Measurements from ENCODE around the gene CYSLTR1.
"Not testable (repeated sequence)": the region's sequence is repeated elsewhere in the genome, so short reads cannot be mapped to it uniquely, and the experiment has no call there.

The CYSLTR1 gene

GRCh38 chrX:78327370-78328086, at the start of gene CYSLTR1:
TSS of gene CYSLTR1 (minus strand) at chrX:78327611. CDS start at chrX:78273746, 53,865 bp downstream.
- peak in 1 of 2 donors; percentile 13 for ATAC-seq

GRCh38 chrX:78377186-78377585, 49.8 kb upstream of the CYSLTR1 start:
- peak; percentile 69 to 77 for ATAC-seq

GRCh38 chrX:78375894-78376293, 48.5 kb upstream of the CYSLTR1 start:
- ATAC-seq = peak; percentile 90 to 93

GRCh38 chrX:78366576-78366975, 39.2 kb upstream of the CYSLTR1 start:
- no peak for ATAC-seq

- no peak for ATAC-seq
These were observed 30.1 kb upstream of the CYSLTR1 start for GRCh38 chrX:78357342-78358055.

GRCh38 chrX:78333521-78333920, 6.1 kb upstream of the CYSLTR1 start:
- peak; percentile 48 to 68 for ATAC-seq

GRCh38 chrX:78331708-78332107, 4.3 kb upstream of the CYSLTR1 start:
- no peak for ATAC-seq

- peak in 1 of 2 donors; percentile 32 for ATAC-seq
These were observed 3.1 kb upstream of the CYSLTR1 start for GRCh38 chrX:78330540-78330939.

- no peak for ATAC-seq
These were observed 2.7 kb upstream of the CYSLTR1 start for GRCh38 chrX:78330068-78330467.

- ATAC-seq = peak in 1 of 2 donors; percentile 22
These were observed 2.1 kb upstream of the CYSLTR1 start for GRCh38 chrX:78329486-78329885.

GRCh38 chrX:78326401-78326800, 1.0 kb downstream of the CYSLTR1 start:
- ATAC-seq = no peak

- ATAC-seq = peak in 1 of 2 donors; percentile 27
These were observed 4.5 kb downstream of the CYSLTR1 start for GRCh38 chrX:78322863-78323262.

- ATAC-seq = no peak
These were observed 5.6 kb downstream of the CYSLTR1 start for GRCh38 chrX:78321809-78322208.

GRCh38 chrX:78316265-78316664, 11.1 kb downstream of the CYSLTR1 start:
- ATAC-seq = no peak

GRCh38 chrX:78315745-78316144, 11.7 kb downstream of the CYSLTR1 start:
- no peak for ATAC-seq

- peak; percentile 78 to 89 for ATAC-seq
These were observed 12.8 kb downstream of the CYSLTR1 start for GRCh38 chrX:78314561-78314960.

GRCh38 chrX:78313526-78313925, 13.9 kb downstream of the CYSLTR1 start:
- no peak for ATAC-seq

GRCh38 chrX:78307665-78308064, 19.7 kb downstream of the CYSLTR1 start:
- no peak for ATAC-seq

GRCh38 chrX:78303086-78303485, 24.3 kb downstream of the CYSLTR1 start:
- no peak for ATAC-seq

- ATAC-seq = not testable (repeated sequence)
These were observed 26.5 kb downstream of the CYSLTR1 start for GRCh38 chrX:78300933-78301332.

- ATAC-seq = no peak
These were observed 43.9 kb downstream of the CYSLTR1 start for GRCh38 chrX:78283511-78283910.

GRCh38 chrX:78237127-78237526, 90.3 kb downstream of the CYSLTR1 start:
- ATAC-seq = no peak

- ATAC-seq = not testable (repeated sequence)
These were observed 101.4 kb downstream of the CYSLTR1 start for GRCh38 chrX:78226047-78226446.
